Body of pancreas (tissue), 4 donors: Measurements from ENCODE around the gene PRTG. TPM values are rescaled to one million over a fixed set of nuclear protein-coding genes. Genes with fewer than 3 reads are reported as not detected.
"Not testable (repeated sequence)": the region's sequence is repeated elsewhere in the genome, so short reads cannot be mapped to it uniquely, and the experiment has no call there.

Source experiments
- ATAC-seq: fragments of 150-250 bp; one replicate; pipeline ENCODE4 v1.9.1; 2016
- DNase-seq, 4 donors: peaks; one replicate each; pipeline ENCODE4 v3.0.0-alpha.2; 2019
- H3K27ac ChIP-seq, 4 donors: fragments of 200-600 bp; sonication (generic); 1 replicate in 3 of 4; 2 replicates in 1 of 4; pipeline versions ENCODE4 v1.5.1 to v1.6.1; 2016 to 2019; ENCODE audit warnings: mild to moderate bottlenecking in 1 of 4, mixed read lengths in 1 of 4, moderate library complexity in 1 of 4
- H3K27me3 ChIP-seq, 2 donors: fragments of 200-600 bp; sonication (generic); one replicate each; pipeline ENCODE4 v1.6.0; 2016; ENCODE audit warnings: mild to moderate bottlenecking in 1 of 2
- H3K36me3 ChIP-seq, 2 donors: fragments of 200-600 bp; sonication (generic); replicated peaks in 1 of 2; 2 replicates each; pipeline ENCODE4 v1.5.1; 2016; ENCODE audit warnings: low read depth in 2 of 2; ENCODE audit not compliant: insufficient read depth in 1 of 2
- H3K4me1 ChIP-seq: fragments of 200-600 bp; sonication (generic); one replicate; pipeline ENCODE4 v1.6.0; 2016
- H3K4me3 ChIP-seq, 2 donors: fragments of 200-600 bp; sonication (generic); 1 replicate in 1 of 2; 2 replicates in 1 of 2; pipeline ENCODE4 v1.5.1; 2016 to 2019
- H3K9me3 ChIP-seq, 3 donors: fragments of 200-600 bp; sonication (generic); 1 replicate in 2 of 3; 2 replicates in 1 of 3; pipeline ENCODE4 v1.5.1; 2016
- POLR2A ChIP-seq, 3 donors: fragments of 450-650 bp; IDR thresholded peaks; one replicate each; pipeline ENCODE4 v1.6.1; 2016; ENCODE audit warnings: antibody characterized with exemption in 3 of 3, mild to moderate bottlenecking in 2 of 3
- WGBS, 2 donors: methylation state at CpG; one replicate each; pipeline ENCODE4 v1.1.5; 2017; 5-methylcytosine and 5-hydroxymethylcytosine counted together
- intact Hi-C: fragments of 100-400 bp; cut with DNase I; formaldehyde crosslinking; loops from one replicate; pipeline ENCODE4 v1.15.1; 2023
- total RNA-seq, 2 donors: library from RNA; depleted of rRNA; stranded (reverse); fragments of >200 nt; gene quantifications; one replicate each; pipeline ENCODE4 v1.1.0, GENCODE V29; 2016
- TF ChIP-seq, protein P1 (sequence below), 7 experiments: fragments of 450-650 bp in 4 of 7; fragments of 200-600 bp in 3 of 7; sonication (generic) in 3 of 7; IDR thresholded peaks; one replicate each; pipeline ENCODE4 v1.5.1; 2016 to 2019; ENCODE audit warnings: antibody characterized with exemption in 7 of 7

Gene PRTG
- total RNA-seq, 2 donors from 2014 or later: 1.0 to 4.0 TPM

DNA sequence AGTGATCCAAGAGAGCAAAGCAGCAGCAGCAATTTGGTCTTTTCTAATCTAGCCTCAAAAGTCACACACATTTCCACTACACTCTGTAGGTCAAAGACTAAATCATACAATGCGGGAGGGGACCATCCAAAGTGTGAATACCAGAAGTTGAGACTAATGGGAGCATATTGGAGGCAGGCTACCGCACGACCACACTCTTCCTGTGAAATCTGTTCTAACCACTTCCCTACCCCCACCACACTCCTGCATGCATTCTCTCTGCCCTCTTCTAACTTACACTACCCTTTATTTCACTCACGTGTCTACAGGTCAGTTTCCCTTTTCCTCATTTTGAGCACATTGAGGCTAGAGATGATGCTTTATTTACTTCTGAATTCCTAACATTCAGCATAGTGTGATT lies 23.7 kb upstream of the PRTG start:
- Histone ChIP-seq H3K4me1 (no peaks in the 10 kb centered on the region), H3K4me3 (no peak overlapping the region), H3K36me3 (no peaks in the 10 kb centered on the region), H3K9me3 (no peaks in the 10 kb centered on the region), H3K27ac (no peak overlapping the region), H3K27me3 (no peaks in the 10 kb centered on the region)
- DNase-seq (no peak), ATAC-seq (no peak)
- WGBS, 2 donors: 66 to 68% methylated on average over 4 of the region's 4 CpGs
- intact Hi-C loops: no loop called here
- no peak for TF ChIP-seq POLR2A (IDR thresholded peaks at IDR 0.05)
- TF ChIP-seq, protein P1, sequence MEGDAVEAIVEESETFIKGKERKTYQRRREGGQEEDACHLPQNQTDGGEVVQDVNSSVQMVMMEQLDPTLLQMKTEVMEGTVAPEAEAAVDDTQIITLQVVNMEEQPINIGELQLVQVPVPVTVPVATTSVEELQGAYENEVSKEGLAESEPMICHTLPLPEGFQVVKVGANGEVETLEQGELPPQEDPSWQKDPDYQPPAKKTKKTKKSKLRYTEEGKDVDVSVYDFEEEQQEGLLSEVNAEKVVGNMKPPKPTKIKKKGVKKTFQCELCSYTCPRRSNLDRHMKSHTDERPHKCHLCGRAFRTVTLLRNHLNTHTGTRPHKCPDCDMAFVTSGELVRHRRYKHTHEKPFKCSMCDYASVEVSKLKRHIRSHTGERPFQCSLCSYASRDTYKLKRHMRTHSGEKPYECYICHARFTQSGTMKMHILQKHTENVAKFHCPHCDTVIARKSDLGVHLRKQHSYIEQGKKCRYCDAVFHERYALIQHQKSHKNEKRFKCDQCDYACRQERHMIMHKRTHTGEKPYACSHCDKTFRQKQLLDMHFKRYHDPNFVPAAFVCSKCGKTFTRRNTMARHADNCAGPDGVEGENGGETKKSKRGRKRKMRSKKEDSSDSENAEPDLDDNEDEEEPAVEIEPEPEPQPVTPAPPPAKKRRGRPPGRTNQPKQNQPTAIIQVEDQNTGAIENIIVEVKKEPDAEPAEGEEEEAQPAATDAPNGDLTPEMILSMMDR (IDR thresholded peaks at IDR 0.05): no peak

DNA sequence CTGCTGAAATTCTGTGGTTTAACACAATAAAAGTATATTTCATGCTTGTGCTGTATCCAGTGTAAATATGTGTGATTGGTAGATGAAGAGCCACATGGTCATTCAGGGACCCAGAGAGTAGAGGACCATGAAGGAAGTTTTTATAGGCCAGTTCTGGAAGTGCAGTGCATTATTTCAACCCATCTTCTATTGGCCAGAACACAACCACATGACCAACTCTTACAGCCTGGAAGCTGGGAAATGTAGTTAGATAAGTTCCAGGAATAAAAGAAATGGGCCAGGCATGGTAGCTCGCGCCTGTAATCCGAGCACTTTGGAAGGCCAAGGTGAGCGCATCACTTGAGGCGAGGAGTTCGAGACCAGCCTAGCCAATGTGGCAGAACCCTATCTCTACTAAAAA lies 21.4 kb upstream of the PRTG start:
- intact Hi-C loops: no loop called here
- Histone ChIP-seq H3K4me1 (no peaks in the 10 kb centered on the region), H3K27ac (no peak overlapping the region), H3K27me3 (no peaks in the 10 kb centered on the region), H3K4me3 (no peak overlapping the region), H3K9me3 (no peaks in the 10 kb centered on the region), H3K36me3 (no peaks in the 10 kb centered on the region)
- WGBS, 2 donors: 90 to 93% methylated on average over 6 of the region's 6 CpGs
- no peak for ATAC-seq
- TF ChIP-seq, protein P1 (IDR thresholded peaks at IDR 0.05): no peak
- TF ChIP-seq POLR2A (IDR thresholded peaks at IDR 0.05): no peak
- DNase-seq: no peak

DNA sequence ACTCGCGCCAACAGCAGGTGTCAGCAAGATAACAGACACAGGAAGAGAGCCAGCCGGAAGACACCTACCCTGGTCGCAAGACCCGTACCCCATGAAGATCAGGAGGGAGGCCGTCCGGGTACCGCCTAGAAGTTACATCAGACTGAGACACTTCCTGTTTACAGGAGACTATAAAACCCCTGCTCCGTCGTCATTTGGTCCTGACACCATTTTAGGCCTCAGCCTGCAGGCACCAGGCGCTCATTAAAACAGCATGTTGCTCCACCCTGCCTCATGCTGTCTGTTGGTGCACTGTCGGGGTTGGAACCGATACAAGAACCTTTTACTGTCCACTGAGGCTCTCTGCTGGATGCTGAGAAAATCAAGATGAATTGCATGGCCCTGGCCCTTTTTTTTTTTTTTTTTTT lies 15.6 kb upstream of the PRTG start:
- intact Hi-C loops: no loop called here
- ATAC-seq: no peak

GRCh38 chr15:55753433-55753832 lies 10.5 kb upstream of the PRTG start:
- H3K9me3 ChIP-seq, H3K27ac ChIP-seq, DNase-seq, ATAC-seq, intact Hi-C loops, H3K36me3 ChIP-seq, H3K27me3 ChIP-seq, H3K4me1 ChIP-seq, H3K4me3 ChIP-seq: not testable (repeated sequence)
- 68 to 70% methylated on average over 5 of the region's 5 CpGs for WGBS, 2 donors

More for the DNA sequence above, 15.6 kb upstream of the PRTG start:
- Histone ChIP-seq H3K4me3 (no peak overlapping the region), H3K4me1 (no peaks in the 10 kb centered on the region), H3K36me3 (no peaks in the 10 kb centered on the region), H3K27ac (no peak overlapping the region), H3K27me3 (no peaks in the 10 kb centered on the region), H3K9me3 (no peaks in the 10 kb centered on the region)
- TF ChIP-seq POLR2A (IDR thresholded peaks at IDR 0.05): no peak
- TF ChIP-seq, protein P1 (IDR thresholded peaks at IDR 0.05): no peak
- 78 to 90% methylated on average over 11 to 13 of the region's 13 CpGs for WGBS, 2 donors
- DNase-seq: no peak

DNA sequence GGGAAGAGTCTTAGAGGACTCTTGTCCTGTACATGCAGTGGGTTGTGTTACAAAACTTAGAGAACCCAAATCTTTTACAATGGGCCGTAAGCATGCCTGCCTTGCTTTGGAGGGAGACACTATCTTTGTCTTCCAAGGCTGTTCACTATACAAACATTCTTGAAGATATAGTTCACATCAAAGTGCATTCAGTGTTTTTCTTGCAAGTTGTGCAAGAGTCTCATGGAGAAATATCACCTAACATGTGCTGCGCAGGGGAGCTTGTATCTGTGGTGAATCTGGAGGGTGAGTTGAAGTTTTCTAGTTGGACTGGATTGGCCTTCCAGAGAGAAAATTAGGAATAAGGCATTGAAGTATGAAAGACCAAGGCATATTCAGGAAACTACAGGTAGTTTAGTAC lies 7.8 kb upstream of the PRTG start:
- Histone ChIP-seq H3K36me3 (no peaks in the 10 kb centered on the region), H3K9me3 (no peaks in the 10 kb centered on the region), H3K27ac (no peak overlapping the region), H3K4me3 (no peak overlapping the region), H3K27me3 (no peaks in the 10 kb centered on the region), H3K4me1 (no peaks in the 10 kb centered on the region)
- ATAC-seq: no peak
- TF ChIP-seq, protein P1 (IDR thresholded peaks at IDR 0.05): no peak
- no peak for TF ChIP-seq POLR2A (IDR thresholded peaks at IDR 0.05)
- no peak for DNase-seq
- intact Hi-C loops: no loop called here
- 48 to 57% methylated on average over 2 of the region's 2 CpGs for WGBS, 2 donors
